ENCODE measurements around the gene CD93.

Gene CD93

DNA sequence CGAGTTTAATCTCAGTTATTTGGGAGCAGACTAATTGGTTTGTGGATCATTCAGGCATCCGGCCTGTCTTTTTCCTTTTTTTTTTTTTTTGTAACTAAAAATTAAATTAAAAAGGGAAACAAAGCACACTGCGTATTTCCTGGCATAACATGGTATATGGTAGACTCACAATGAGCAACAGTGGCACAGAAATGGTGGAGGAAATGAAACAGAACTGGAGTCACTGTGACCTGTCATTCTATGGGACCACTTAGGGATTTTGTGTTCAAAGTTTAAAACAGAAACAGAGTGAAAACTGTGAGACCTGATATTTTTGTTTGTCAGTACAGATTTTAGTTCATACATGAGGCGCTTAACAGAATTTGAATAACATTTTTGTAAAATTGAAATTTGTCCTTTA lies 4.8 kb upstream of the CD93 start:
- no peaks in the 10 kb centered on the region for H3K9me2 ChIP-seq (replicated peaks; ENCODE audit: low read depth, low read length)
- H2AFZ ChIP-seq (ENCODE audit: low read length), result no peak overlapping the region
- no peaks in the 10 kb centered on the region for H3K36me3 ChIP-seq (ENCODE audit: insufficient read depth, low read length)
- H3K4me2 ChIP-seq (ENCODE audit: low read depth, low read length, poor library complexity, severe bottlenecking), result no peak overlapping the region
- H3K9me3 ChIP-seq (ENCODE audit: insufficient read depth, low read depth, low read length), result no peaks in the 10 kb centered on the region
- peaks cover 22% of the 10 kb centered on the region for H3K4me1 ChIP-seq (ENCODE audit: insufficient read depth, low read length, poor library complexity, severe bottlenecking)
- H4K20me1 ChIP-seq (ENCODE audit: insufficient read depth, low read length, poor library complexity, severe bottlenecking), result no peaks in the 10 kb centered on the region
- no peak overlapping the region for H3K9ac ChIP-seq (ENCODE audit: low read depth, low read length, poor library complexity, severe bottlenecking)
- H3K79me2 ChIP-seq (ENCODE audit: insufficient read depth, low read length), result peaks cover 21% of the 10 kb centered on the region
- no peak overlapping the region for H3K4me3 ChIP-seq (ENCODE audit: low read length, poor library complexity, severe bottlenecking)
- H3K27me3 ChIP-seq (ENCODE audit: insufficient read depth, low read length, poor library complexity, severe bottlenecking), result no peaks in the 10 kb centered on the region
- peaks cover 4% of the 10 kb centered on the region for H3F3A ChIP-seq (ENCODE audit: low read depth)
- no peak for TF ChIP-seq EZH2phosphoT487 (IDR thresholded peaks at IDR 0.05; ENCODE audit: borderline replicate concordance)
- TF ChIP-seq, protein P1, sequence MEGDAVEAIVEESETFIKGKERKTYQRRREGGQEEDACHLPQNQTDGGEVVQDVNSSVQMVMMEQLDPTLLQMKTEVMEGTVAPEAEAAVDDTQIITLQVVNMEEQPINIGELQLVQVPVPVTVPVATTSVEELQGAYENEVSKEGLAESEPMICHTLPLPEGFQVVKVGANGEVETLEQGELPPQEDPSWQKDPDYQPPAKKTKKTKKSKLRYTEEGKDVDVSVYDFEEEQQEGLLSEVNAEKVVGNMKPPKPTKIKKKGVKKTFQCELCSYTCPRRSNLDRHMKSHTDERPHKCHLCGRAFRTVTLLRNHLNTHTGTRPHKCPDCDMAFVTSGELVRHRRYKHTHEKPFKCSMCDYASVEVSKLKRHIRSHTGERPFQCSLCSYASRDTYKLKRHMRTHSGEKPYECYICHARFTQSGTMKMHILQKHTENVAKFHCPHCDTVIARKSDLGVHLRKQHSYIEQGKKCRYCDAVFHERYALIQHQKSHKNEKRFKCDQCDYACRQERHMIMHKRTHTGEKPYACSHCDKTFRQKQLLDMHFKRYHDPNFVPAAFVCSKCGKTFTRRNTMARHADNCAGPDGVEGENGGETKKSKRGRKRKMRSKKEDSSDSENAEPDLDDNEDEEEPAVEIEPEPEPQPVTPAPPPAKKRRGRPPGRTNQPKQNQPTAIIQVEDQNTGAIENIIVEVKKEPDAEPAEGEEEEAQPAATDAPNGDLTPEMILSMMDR (conservative IDR thresholded peaks at IDR 0.05; ENCODE audit: low read length), result no peak

DNA sequence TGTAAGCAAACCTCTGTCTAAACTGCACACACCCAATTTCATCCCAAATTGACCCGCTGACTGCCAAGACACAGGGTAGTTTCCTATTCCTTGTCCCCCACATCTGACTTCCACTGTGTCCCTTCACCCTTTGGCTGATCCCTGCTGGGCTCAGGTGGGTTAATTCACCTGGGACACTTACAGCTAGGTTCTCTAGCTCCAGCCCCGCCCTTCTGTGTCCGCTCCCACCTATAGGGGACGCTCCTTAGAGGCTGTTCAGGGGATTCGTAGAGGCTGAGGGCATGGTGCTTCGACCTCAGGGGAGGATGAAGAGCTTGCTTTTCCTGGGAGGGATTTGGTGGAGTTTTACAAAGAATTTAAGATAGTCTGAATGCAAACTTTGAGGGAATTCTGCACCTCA lies 4.0 kb upstream of the CD93 start:
- no peak for TF ChIP-seq EZH2phosphoT487 (IDR thresholded peaks at IDR 0.05; ENCODE audit: borderline replicate concordance)
- TF ChIP-seq, protein P1 (conservative IDR thresholded peaks at IDR 0.05; ENCODE audit: low read length), result no peak
- H3F3A ChIP-seq (ENCODE audit: low read depth), result peaks cover 4% of the 10 kb centered on the region
- no peak overlapping the region for H3K9ac ChIP-seq (ENCODE audit: low read depth, low read length, poor library complexity, severe bottlenecking)
- H3K4me3 ChIP-seq (ENCODE audit: low read length, poor library complexity, severe bottlenecking), result no peak overlapping the region
- H3K9me2 ChIP-seq (replicated peaks; ENCODE audit: low read depth, low read length), result no peaks in the 10 kb centered on the region
- peaks cover 28% of the 10 kb centered on the region for H3K79me2 ChIP-seq (ENCODE audit: insufficient read depth, low read length)
- no peaks in the 10 kb centered on the region for H3K27me3 ChIP-seq (ENCODE audit: insufficient read depth, low read length, poor library complexity, severe bottlenecking)
- H3K4me2 ChIP-seq (ENCODE audit: low read depth, low read length, poor library complexity, severe bottlenecking), result no peak overlapping the region
- no peaks in the 10 kb centered on the region for H3K36me3 ChIP-seq (ENCODE audit: insufficient read depth, low read length)
- H4K20me1 ChIP-seq (ENCODE audit: insufficient read depth, low read length, poor library complexity, severe bottlenecking), result no peaks in the 10 kb centered on the region
- H3K9me3 ChIP-seq (ENCODE audit: insufficient read depth, low read depth, low read length), result no peaks in the 10 kb centered on the region
- no peak overlapping the region for H2AFZ ChIP-seq (ENCODE audit: low read length)
- peaks cover 26% of the 10 kb centered on the region for H3K4me1 ChIP-seq (ENCODE audit: insufficient read depth, low read length, poor library complexity, severe bottlenecking)

DNA sequence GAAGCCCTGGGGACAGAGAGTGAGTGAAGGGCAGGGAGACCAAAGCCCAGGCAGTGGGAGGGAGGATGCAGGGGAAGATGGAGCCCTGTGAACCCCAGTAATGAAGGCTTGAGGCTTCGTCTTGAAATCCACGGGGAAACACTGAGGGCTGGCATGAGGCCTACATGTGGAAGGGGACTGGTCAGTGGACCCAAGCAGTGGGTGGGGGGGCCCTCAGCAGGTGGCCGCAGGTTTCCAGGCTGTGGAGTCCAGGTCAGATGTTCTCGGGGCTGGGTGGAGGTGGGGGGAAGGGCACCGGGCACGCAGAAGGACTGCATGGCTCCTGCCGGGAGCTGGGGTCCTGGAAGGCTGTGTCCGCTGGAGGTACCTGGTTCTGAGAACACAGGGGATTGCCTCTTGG lies 2.7 kb upstream of the CD93 start:
- Histone ChIP-seq H3K4me2 (ENCODE audit: low read depth, low read length, poor library complexity, severe bottlenecking) (no peak overlapping the region), H4K20me1 (ENCODE audit: insufficient read depth, low read length, poor library complexity, severe bottlenecking) (peaks cover 6% of the 10 kb centered on the region), H3K9me3 (ENCODE audit: insufficient read depth, low read depth, low read length) (no peaks in the 10 kb centered on the region), H3K9me2 (replicated peaks; ENCODE audit: low read depth, low read length) (no peaks in the 10 kb centered on the region), H3K9ac (ENCODE audit: low read depth, low read length, poor library complexity, severe bottlenecking) (no peak overlapping the region), H2AFZ (ENCODE audit: low read length) (no peak overlapping the region), H3K79me2 (ENCODE audit: insufficient read depth, low read length) (peaks cover 41% of the 10 kb centered on the region), H3F3A (ENCODE audit: low read depth) (peaks cover 4% of the 10 kb centered on the region), H3K27me3 (ENCODE audit: insufficient read depth, low read length, poor library complexity, severe bottlenecking) (no peaks in the 10 kb centered on the region), H3K4me1 (ENCODE audit: insufficient read depth, low read length, poor library complexity, severe bottlenecking) (peaks cover 36% of the 10 kb centered on the region), H3K36me3 (ENCODE audit: insufficient read depth, low read length) (no peaks in the 10 kb centered on the region), H3K4me3 (ENCODE audit: low read length, poor library complexity, severe bottlenecking) (no peak overlapping the region)
- TF ChIP-seq, protein P1 (conservative IDR thresholded peaks at IDR 0.05; ENCODE audit: low read length), result no peak
- no peak for TF ChIP-seq EZH2phosphoT487 (IDR thresholded peaks at IDR 0.05; ENCODE audit: borderline replicate concordance)

Measured in Loucy (cell line).